ENCODE results near the gene KRTAP5-11.
"Not testable (repeated sequence)": the region's sequence is repeated elsewhere in the genome, so short reads cannot be mapped to it uniquely, and the experiment has no call there.

The KRTAP5-11 gene

GRCh38 chr11:71580057-71581003, 2.3 kb downstream of the KRTAP5-11 start:
- peak; percentile 86 for DNase-seq (ENCODE audit: low spot score)

- not testable (repeated sequence) for DNase-seq (ENCODE audit: low spot score)
Observed at GRCh38 chr11:71579513-71579912, 3.2 kb downstream of the KRTAP5-11 start.

- no peak for DNase-seq (ENCODE audit: low spot score)
Observed at GRCh38 chr11:71577469-71578004, 5.1 kb downstream of the KRTAP5-11 start.

- not testable (repeated sequence) for DNase-seq (ENCODE audit: low spot score)
Observed at GRCh38 chr11:71576688-71577465, 5.8 kb downstream of the KRTAP5-11 start.

DNA sequence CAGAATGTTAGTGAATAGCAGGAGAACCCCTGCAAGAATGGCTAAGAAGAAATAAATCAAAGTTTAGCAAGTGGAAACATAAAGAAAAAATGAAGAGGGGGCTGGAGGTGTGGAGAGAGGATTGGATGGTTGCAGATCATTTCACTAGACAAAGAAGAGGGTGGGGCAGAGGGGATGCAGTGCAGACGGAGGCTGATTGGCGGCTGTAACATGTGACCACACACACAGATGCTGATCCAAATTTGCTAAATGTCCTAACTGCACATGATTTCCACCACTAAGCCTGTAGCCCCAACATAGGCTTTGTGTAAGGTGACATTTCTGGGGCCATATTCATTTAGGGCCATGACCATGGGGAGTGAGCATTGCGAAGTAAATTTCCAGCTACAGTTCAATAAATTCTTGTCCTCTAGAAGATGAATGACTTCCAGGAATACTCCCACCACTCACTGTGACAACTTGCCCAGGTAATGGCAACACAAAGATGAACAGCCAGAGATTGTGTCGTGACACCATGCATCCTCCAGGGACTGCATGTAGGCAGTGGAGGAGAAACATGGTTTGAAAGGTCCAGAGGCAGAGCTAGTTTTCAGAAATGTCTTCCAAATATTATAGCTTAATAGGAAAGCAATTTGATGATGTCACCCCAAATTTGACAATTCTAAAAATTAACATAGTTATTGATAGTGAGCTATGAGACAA, 6.8 kb downstream of the KRTAP5-11 start:
- DNase-seq (ENCODE audit: low spot score): no peak

- no peak for DNase-seq (ENCODE audit: low spot score)
Observed at GRCh38 chr11:71574418-71574817, 8.3 kb downstream of the KRTAP5-11 start.

- no peak for DNase-seq (ENCODE audit: low spot score)
Observed at GRCh38 chr11:71572811-71573210, 9.9 kb downstream of the KRTAP5-11 start.

DNA sequence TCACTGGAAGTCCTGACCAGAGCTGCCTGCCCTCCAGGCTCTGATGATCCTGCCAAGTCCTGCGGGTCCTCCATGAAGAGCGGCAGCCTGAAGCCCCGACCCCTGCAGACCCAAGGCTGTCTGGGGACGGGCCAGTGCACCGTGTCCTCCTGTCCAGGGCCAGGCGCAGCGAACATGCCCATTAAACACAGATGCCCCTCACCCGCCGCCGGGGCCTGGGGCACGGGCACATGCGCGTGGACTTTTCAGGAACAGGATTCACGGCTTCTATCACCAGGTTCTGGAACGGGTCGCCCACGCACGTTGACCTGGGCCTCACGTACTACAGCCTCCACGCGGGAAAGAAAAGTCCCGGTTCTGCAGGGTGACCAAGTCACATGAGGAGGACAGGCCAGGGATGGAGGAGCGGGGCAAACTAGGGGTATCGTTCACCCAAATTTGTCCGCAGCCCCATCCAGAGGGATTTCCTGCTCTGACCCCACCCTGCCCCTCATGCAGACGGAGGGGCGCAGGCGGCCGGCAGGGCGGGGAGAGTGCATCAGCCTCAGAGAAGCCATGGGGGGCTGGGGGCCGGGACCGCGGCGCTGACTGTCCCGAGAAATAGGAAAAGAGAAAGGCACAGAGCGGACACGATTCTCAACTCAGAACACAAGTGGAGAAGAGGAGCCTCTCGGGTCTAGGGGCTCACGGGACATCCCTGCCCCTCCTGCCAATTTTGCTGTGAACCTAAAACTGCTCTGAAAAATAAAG, 11.4 kb downstream of the KRTAP5-11 start:
- DNase-seq (ENCODE audit: low spot score): not testable (repeated sequence)

DNA sequence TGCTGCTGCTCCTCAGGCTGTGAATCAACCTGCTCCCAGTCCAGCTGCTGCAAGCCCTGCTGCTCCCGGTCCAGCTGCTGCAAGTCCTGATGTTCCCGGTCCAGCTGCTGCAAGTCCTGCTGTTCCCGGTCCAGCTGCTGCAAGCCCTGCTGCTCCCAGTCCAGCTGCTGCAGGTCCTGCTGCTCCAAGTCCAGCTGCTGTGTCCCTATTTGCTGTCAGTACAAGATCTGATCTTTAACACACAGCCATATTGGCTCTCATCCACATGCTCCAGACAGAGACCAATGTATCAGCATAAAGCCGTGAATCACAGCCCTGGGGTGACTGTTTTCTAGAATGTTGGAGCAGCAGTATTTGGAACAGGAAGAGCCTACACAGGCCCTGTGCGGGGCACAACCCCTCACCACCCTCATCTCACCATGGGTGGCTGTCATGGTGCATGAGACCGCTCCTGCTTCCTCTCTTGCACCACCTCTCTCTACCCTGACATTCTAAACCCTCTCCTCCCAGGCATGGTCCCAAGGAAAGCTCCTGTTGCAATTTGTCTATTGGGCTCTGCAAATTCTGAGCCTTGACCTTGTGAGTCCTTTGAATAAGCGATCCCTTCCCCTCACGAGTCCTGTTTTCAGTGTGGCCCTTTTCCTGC, 13.8 kb downstream of the KRTAP5-11 start:
- no peak for DNase-seq (ENCODE audit: low spot score)

- not testable (repeated sequence) for DNase-seq (ENCODE audit: low spot score)
Observed at GRCh38 chr11:71567633-71568032, 15.0 kb downstream of the KRTAP5-11 start.

DNA sequence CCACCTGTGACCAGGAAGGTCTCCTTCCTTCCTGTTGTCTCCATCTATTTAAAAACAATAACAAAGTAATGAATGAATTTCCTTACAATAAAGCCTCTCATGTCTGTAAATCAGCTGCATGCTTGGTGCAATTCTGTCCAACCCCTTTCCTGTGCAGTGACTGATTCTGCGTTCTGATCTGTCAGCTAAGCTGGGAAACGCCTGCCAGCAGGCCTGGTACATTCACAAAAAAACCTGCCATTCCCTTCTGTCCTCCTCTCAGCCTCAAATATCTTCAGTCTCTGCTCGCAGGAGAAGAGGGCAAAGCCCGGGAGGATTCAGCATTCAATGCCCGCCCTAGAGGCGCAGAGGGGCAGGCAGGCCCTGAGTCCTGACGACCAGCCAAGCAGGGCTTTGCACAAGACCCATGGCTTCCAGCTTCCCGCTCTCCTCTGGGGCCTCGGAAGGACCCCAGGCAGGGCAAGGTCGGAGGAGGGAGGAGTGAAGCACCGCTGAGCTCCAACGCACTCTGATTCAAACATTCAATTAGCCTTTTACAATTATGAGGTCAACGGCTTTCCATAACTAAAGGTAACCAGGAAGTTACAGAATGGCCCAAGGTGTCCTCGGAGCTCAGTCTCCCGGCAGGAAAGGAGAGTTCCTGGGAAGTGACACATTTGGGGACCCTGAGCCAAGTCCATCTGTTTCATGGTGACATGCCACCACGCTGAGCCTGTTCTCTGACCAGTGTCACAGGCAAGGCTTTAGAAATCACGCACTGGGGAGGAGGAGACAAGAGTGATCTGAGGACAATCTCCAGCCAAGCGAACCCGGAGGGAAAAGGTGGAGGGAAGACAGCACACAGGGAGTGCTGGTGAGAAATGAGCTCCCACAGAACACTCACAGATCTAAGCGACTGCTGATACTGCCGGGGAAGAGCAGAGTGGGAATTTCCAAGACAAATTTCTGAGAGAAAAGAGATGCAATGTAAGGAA, 15.8 kb downstream of the KRTAP5-11 start:
- DNase-seq (ENCODE audit: low spot score): not testable (repeated sequence)

DNA sequence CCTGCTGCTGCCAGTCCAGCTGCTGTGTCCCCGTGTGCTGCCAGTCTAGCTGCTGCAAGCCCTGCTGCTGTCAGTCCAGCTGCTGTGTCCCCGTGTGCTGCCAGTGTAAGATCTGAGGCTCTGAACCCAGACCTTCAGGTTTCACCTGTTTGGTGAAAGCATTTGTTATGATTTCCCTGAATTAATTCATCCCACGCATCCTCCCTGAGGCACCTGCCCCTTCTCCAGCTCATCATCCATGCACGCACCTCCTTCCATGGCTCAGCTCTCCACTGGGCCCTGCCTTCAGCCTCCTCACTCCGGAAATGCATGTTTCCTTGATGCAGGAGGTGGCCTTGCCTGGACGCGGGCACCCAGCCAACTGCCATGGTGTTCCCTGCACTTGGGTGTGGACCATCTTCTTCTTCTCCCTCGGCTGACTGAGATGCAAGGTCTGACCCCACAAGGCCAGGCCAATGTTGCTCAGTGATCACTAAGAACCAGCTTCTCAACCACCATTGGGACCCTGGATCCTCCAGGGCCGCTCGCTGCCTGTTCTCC, 16.5 kb downstream of the KRTAP5-11 start:
- DNase-seq (ENCODE audit: low spot score): no peak

DNA sequence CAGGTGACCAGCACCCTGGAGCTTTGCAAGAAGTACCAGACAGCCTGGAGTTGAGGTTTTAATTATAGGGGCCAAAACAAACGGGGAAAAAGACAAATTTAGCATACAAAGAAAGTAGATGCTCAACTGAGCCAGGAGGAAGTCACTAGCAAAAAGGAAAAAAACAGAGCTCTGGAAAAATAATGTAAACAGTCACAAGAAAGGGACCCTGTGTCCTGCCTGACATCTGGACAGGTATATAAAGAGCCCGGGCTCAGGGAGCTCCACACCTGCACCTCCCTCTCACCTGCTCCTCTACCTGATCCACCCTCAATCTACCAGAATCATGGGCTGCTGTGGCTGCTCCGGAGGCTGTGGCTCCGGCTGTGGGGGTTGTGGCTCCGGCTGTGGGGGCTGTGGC, 17.4 kb downstream of the KRTAP5-11 start, which contains the start of gene KRTAP5-10:
Gene KRTAP5-10 (plus strand): TSS at position 301 of the 400 bp plus-strand sequence. CDS start 25 bp downstream, at position 326.
- no peak for DNase-seq (ENCODE audit: low spot score)

- DNase-seq (ENCODE audit: low spot score): no peak
Observed at GRCh38 chr11:71564430-71564829, 18.2 kb downstream of the KRTAP5-11 start.

DNA sequence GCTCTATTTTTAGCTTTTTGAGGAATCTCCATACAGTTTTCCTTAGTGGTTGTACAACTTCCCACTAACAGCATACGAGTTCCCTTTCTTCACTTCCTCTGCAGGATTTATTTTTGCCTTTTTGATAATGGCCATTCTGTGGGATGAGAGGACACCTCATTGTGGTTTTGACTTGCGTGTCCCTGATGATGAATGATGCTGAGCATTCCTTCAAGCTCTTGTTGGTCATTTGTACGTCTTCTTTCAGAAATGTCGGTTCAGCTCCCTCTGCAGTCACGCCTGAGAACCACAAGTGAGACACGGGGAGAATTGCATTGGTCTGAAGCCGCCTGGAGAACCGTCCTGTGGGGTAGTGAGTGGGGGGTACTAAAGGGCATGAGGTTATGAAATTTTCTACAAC, 19.3 kb downstream of the KRTAP5-11 start:
- DNase-seq (ENCODE audit: low spot score): peak; percentile 55

DNA sequence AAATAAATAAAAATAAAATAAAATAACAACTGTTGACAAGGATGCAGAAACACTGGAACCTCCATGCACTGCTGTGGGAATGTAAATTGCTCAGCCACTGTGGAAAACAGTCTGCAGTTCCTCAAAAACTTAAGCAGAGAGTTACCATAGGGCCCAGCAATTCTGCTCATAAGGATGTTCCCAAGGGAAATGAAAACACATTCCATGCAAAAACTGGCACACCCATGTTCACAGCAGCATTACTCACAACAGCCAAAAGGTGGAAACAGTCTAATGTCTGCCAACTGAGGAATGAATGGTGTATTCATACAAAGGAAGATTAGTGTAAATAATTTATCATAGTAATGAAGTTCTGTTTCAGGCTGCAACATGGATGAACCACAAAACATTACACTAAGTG, 20.6 kb downstream of the KRTAP5-11 start:
- no peak for DNase-seq (ENCODE audit: low spot score)

DNA sequence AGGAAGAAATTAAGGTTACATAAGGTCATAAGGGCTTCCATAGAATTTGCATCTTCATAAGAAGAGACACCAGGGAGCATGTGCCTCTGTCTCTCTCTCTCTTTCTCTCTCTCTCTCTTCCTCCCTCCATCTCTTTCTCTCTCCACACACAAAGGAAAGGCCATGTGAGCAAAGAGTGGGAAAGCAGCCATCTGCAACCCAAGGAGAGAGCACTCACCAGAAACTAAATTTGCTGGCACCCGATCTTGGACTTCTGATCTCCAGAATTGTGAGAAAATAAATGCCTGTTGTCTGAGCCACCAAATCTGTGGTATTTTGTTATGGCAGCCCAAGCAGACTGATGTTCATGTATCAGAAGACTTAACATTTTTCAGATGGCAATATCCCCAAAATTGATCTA, 23.7 kb downstream of the KRTAP5-11 start:
- DNase-seq (ENCODE audit: low spot score): peak; percentile 42

- no peak for DNase-seq (ENCODE audit: low spot score)
Observed at GRCh38 chr11:71557257-71557656, 25.4 kb downstream of the KRTAP5-11 start.

GRCh38 chr11:71556018-71556417, 26.7 kb downstream of the KRTAP5-11 start:
- no peak for DNase-seq (ENCODE audit: low spot score)

Measured in pons (tissue), 1 donor.